ENCODE data around the gene CHTOP. TPM values are rescaled to one million over a fixed set of nuclear protein-coding genes. Genes with fewer than 3 reads are reported as not detected.

CHTOP gene
- total and polyA plus RNA-seq, 2 of the 13 experiments (the other 11 are each of a cell fraction or from before 2014, with no cell fraction given) = 38.0 to 51.9 TPM

DNA sequence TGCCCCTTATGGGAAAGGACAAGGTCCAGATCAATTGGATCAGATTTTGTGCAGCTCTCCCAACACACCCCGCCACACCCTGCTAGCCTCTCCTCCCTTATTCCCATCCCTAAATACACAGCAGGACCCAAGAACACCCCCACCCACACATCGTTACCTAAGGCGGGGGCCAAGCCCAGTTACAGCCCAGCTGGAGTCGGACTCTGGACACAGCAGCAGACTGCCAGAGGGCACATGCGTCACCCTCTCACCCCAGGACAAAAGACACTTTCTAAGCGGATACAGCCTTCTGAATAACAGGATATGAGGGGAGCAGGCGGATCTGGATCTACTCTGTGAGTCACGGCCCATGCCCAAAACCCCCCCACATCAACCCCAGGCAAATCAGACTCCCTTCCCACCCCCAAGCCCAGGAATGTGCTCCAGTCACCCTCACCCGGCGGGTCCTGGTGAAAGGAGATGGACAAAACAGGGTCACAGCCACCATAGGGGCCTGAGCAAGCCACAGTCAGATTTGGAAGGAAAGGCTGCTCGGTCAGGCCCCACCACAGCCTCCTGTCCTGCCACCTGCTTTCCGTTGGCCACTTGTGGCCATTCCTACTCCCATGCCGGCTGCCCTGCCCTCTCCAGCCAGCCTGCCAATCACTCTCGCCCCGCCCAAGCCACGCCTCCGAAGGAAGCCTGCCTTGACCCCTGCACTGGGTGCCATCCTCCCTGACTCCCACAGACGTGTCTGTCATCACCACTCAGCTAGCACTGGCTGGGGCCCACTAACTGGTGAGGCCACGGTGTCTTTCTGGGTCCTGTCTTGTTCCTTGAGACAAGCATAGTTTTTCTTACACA is 24.9 kb upstream of the CHTOP start (continued):
- TF ChIP-seq, protein P1, sequence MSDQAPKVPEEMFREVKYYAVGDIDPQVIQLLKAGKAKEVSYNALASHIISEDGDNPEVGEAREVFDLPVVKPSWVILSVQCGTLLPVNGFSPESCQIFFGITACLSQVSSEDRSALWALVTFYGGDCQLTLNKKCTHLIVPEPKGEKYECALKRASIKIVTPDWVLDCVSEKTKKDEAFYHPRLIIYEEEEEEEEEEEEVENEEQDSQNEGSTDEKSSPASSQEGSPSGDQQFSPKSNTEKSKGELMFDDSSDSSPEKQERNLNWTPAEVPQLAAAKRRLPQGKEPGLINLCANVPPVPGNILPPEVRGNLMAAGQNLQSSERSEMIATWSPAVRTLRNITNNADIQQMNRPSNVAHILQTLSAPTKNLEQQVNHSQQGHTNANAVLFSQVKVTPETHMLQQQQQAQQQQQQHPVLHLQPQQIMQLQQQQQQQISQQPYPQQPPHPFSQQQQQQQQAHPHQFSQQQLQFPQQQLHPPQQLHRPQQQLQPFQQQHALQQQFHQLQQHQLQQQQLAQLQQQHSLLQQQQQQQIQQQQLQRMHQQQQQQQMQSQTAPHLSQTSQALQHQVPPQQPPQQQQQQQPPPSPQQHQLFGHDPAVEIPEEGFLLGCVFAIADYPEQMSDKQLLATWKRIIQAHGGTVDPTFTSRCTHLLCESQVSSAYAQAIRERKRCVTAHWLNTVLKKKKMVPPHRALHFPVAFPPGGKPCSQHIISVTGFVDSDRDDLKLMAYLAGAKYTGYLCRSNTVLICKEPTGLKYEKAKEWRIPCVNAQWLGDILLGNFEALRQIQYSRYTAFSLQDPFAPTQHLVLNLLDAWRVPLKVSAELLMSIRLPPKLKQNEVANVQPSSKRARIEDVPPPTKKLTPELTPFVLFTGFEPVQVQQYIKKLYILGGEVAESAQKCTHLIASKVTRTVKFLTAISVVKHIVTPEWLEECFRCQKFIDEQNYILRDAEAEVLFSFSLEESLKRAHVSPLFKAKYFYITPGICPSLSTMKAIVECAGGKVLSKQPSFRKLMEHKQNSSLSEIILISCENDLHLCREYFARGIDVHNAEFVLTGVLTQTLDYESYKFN (CRISPR knock-in tag; conservative IDR thresholded peaks at IDR 0.05) = peak; percentile 81
- TF ChIP-seq REPIN1 (CRISPR knock-in tag; IDR thresholded peaks at IDR 0.05; ENCODE audit: borderline replicate concordance, low read depth) (0 out of 2 replicates have a peak, but pooled peaks have one; percentile 17), ZNF34 (CRISPR knock-in tag; IDR thresholded peaks at IDR 0.05; ENCODE audit: borderline replicate concordance) (no peak), ZNF367 (CRISPR knock-in tag; IDR thresholded peaks at IDR 0.05; ENCODE audit: borderline replicate concordance) (no peak), CBX1 (IDR thresholded peaks at IDR 0.05; ENCODE audit: low read depth) (no peak), ZNF10 (CRISPR knock-in tag; IDR thresholded peaks at IDR 0.05; ENCODE audit: borderline replicate concordance, low read depth) (no peak), SIN3B (IDR thresholded peaks at IDR 0.05; ENCODE audit: low read length) (0 out of 2 replicates have a peak, but pooled peaks have one; percentile 18), ZNF350 (CRISPR knock-in tag; IDR thresholded peaks at IDR 0.05; ENCODE audit: borderline replicate concordance, low read depth) (peak; percentile 36; the same call in 1 of the 2 replicates), SRSF1 (optimal IDR thresholded peaks at IDR 0.05; ENCODE audit: low read depth, low read length) (peak; percentile 41), SUZ12 (IDR thresholded peaks at IDR 0.05; ENCODE audit: low read depth, low read length) (no peak), ZNF572 (CRISPR knock-in tag; IDR thresholded peaks at IDR 0.05) (peak; percentile 50; the same call in 1 of the 2 replicates), ATF1 (CRISPR knock-in tag; IDR thresholded peaks at IDR 0.05) (no peak; the same call in 1 of the 2 replicates), TBL1XR1 (IDR thresholded peaks at IDR 0.05; ENCODE audit: borderline replicate concordance, low read length, partially characterized antibody) (peak; percentile 23), NCOR1 (IDR thresholded peaks at IDR 0.05; ENCODE audit: borderline replicate concordance, low read length) (peak; percentile 70; the same call in 1 of the 2 replicates), SMAD9 (CRISPR knock-in tag; IDR thresholded peaks at IDR 0.05) (no peak)
- TF ChIP-seq, protein P2, sequence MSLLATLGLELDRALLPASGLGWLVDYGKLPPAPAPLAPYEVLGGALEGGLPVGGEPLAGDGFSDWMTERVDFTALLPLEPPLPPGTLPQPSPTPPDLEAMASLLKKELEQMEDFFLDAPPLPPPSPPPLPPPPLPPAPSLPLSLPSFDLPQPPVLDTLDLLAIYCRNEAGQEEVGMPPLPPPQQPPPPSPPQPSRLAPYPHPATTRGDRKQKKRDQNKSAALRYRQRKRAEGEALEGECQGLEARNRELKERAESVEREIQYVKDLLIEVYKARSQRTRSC (CRISPR knock-in tag; IDR thresholded peaks at IDR 0.05; ENCODE audit: low read depth) = no peak
- TF ChIP-seq, protein P3, sequence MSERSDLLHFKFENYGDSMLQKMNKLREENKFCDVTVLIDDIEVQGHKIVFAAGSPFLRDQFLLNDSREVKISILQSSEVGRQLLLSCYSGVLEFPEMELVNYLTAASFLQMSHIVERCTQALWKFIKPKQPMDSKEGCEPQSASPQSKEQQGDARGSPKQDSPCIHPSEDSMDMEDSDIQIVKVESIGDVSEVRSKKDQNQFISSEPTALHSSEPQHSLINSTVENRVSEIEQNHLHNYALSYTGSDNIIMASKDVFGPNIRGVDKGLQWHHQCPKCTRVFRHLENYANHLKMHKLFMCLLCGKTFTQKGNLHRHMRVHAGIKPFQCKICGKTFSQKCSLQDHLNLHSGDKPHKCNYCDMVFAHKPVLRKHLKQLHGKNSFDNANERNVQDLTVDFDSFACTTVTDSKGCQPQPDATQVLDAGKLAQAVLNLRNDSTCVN (CRISPR knock-in tag; IDR thresholded peaks at IDR 0.05; ENCODE audit: borderline replicate concordance) = no peak
- TF ChIP-seq, protein P4, sequence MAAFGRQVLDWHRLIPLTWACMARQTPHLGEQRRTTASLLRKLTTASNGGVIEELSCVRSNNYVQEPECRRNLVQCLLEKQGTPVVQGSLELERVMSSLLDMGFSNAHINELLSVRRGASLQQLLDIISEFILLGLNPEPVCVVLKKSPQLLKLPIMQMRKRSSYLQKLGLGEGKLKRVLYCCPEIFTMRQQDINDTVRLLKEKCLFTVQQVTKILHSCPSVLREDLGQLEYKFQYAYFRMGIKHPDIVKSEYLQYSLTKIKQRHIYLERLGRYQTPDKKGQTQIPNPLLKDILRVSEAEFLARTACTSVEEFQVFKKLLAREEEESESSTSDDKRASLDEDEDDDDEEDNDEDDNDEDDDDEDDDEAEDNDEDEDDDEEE (CRISPR knock-in tag; IDR thresholded peaks at IDR 0.05) = peak; percentile 85; the same call in 1 of the 2 replicates

Data from HepG2 (cell line).